A549 (cell line): Measurements from ENCODE around the gene ARHGAP40. TPM values are rescaled to one million over a fixed set of nuclear protein-coding genes. Genes with fewer than 3 reads are reported as not detected.

Experiments used
- ATAC-seq, 2 experiments: fragments of 200-7000 bp in 1 of 2; fragments of >200 bp in 1 of 2; cut with Nextera tagmentation in 1 of 2; cut with Tn5 transposase in 1 of 2; 3 replicates each; pipeline versions ENCODE4 v1.8.0 to v1.9.1; 2018 to 2020; ENCODE audit warnings: mild to moderate bottlenecking in 1 of 2, moderate library complexity in 1 of 2
- CTCF ChIA-PET: fragments of 300-600 bp; sonication (Branson Sonifier 250); formaldehyde crosslinking; extraction: SDS; loops from one replicate; lab custom pipeline; 2021; ENCODE audit warnings: antibody characterized with exemption, inconsistent platforms; lab: Yijun Ruan, JAX
- POLR2A ChIA-PET: fragments of 350-600 bp; formaldehyde crosslinking; extraction: SDS; loops from one replicate; lab custom pipeline; 2021; ENCODE audit warnings: antibody characterized with exemption, inconsistent platforms; lab: Yijun Ruan, JAX
- DNase-seq, 2 experiments: peaks; one replicate each; pipeline versions ENCODE4 v3.0.0 to v3.0.0-alpha.2; 2011 to 2016; ENCODE audit warnings: low read depth in 1 of 2, low spot score in 1 of 2
- FAIRE-seq: peaks from 2 replicates; lab custom pipeline; 2011; peaks lifted over from hg19 to GRCh38; lab: Jason Lieb, UNC
- H3K27ac ChIP-seq, 2 experiments: fragments of >200 bp; sonication (Bioruptor Twin); formaldehyde crosslinking; 3 replicates each; pipeline ENCODE4 v1.5.1; 2016 to 2017
- H3K4me1 ChIP-seq: fragments of >200 bp; sonication (Bioruptor Twin); formaldehyde crosslinking; 3 replicates; pipeline ENCODE4 v1.6.1; 2016
- H3K4me2 ChIP-seq: fragments of >200 bp; sonication (Bioruptor Twin); formaldehyde crosslinking; 3 replicates; pipeline ENCODE4 v1.6.1; 2016
- H3K4me3 ChIP-seq: fragments of >200 bp; sonication (Bioruptor Twin); formaldehyde crosslinking; 3 replicates; pipeline ENCODE4 v1.5.1; 2016
- H3K9me3 ChIP-seq: fragments of >200 bp; sonication (Bioruptor Twin); formaldehyde crosslinking; 3 replicates; pipeline ENCODE4 v1.6.1; 2016
- ATOH8 ChIP-seq: fragments of 250-450 bp; sonication (Bioruptor Pico); IDR thresholded peaks from 2 replicates; pipeline ENCODE4 v1.5.0; 2020; ENCODE audit warnings: low read depth, mild to moderate bottlenecking, moderate library complexity
- CHD2 ChIP-seq: fragments of 150-350 bp; IDR thresholded peaks from 2 replicates; pipeline ENCODE4 v1.6.1; 2014; ENCODE audit warnings: low read length; ENCODE audit not compliant: partially characterized antibody
- CTCF ChIP-seq: fragments of >200 bp; sonication (Bioruptor Twin); formaldehyde crosslinking; IDR thresholded peaks from 3 replicates; pipeline ENCODE4 v1.5.1; 2016
- FOXS1 ChIP-seq: fragments of 250-450 bp; sonication (Bioruptor Pico); IDR thresholded peaks from 2 replicates; pipeline ENCODE4 v1.5.0; 2020; ENCODE audit warnings: mild to moderate bottlenecking, moderate library complexity
- GATA3 ChIP-seq: IDR thresholded peaks from 2 replicates; pipeline ENCODE4 v1.6.1; 2012; ENCODE audit warnings: borderline replicate concordance
- HDAC2 ChIP-seq: fragments of 200-600 bp; sonication (generic); IDR thresholded peaks from 2 replicates; pipeline ENCODE4 v1.6.1; 2016
- HES2 ChIP-seq: fragments of >200 bp; sonication (Bioruptor Twin); formaldehyde crosslinking; IDR thresholded peaks from 2 replicates; pipeline ENCODE4 v1.6.1; 2016
- HEYL ChIP-seq: fragments of 250-450 bp; sonication (Bioruptor Pico); IDR thresholded peaks from 2 replicates; pipeline ENCODE4 v1.8.0; 2021; ENCODE audit warnings: mild to moderate bottlenecking, moderate library complexity
- HOXA7 ChIP-seq: fragments of 250-450 bp; sonication (Bioruptor Pico); IDR thresholded peaks from 2 replicates; pipeline ENCODE4 v1.5.0; 2020; ENCODE audit warnings: mild to moderate bottlenecking, moderate library complexity
- KDM1A ChIP-seq: fragments of 200-600 bp; sonication (generic); IDR thresholded peaks from 2 replicates; pipeline ENCODE4 v1.6.1; 2016; ENCODE audit warnings: low read depth, mild to moderate bottlenecking
- NFE2L2 ChIP-seq: fragments of 150-350 bp; conservative IDR thresholded peaks from 2 replicates; pipeline ENCODE4 v1.6.1; 2014; ENCODE audit warnings: low read length
- NR3C1 ChIP-seq: fragments of >200 bp; sonication (Bioruptor Twin); formaldehyde crosslinking; IDR thresholded peaks from 3 replicates; pipeline ENCODE4 v1.6.1; 2017
- PHF8 ChIP-seq: fragments of 200-600 bp; sonication (generic); IDR thresholded peaks from 2 replicates; pipeline ENCODE4 v1.6.1; 2016; ENCODE audit warnings: low read depth, mild to moderate bottlenecking, antibody characterized with exemption, moderate library complexity, borderline replicate concordance
- RAD21 ChIP-seq, 2 experiments: fragments of >200 bp in 1 of 2; sonication (Bioruptor Twin) in 1 of 2; formaldehyde crosslinking in 1 of 2; IDR thresholded peaks in 1 of 2; conservative IDR thresholded peaks in 1 of 2; 2 replicates in 1 of 2; 3 replicates in 1 of 2; pipeline ENCODE4 v1.6.1; 2012 to 2018; ENCODE audit warnings: inconsistent platforms in 1 of 2
- RCOR1 ChIP-seq: fragments of 150-350 bp; IDR thresholded peaks from 2 replicates; pipeline ENCODE4 v1.6.1; 2014; ENCODE audit warnings: antibody characterized with exemption, low read length, low read depth
- REST ChIP-seq: fragments of 200-600 bp; sonication (generic); IDR thresholded peaks from 2 replicates; pipeline ENCODE4 v1.6.1; 2016; ENCODE audit warnings: antibody characterized with exemption, mild to moderate bottlenecking, moderate library complexity
- RFX5 ChIP-seq: fragments of 450-650 bp; IDR thresholded peaks from 2 replicates; pipeline ENCODE4 v1.7.1; 2014; ENCODE audit warnings: antibody characterized with exemption, mild to moderate bottlenecking, moderate library complexity
- RNF2 ChIP-seq: fragments of 200-600 bp; sonication (generic); IDR thresholded peaks from 2 replicates; pipeline ENCODE4 v1.6.1; 2016; ENCODE audit warnings: low read depth, mild to moderate bottlenecking, antibody characterized with exemption, moderate library complexity, borderline replicate concordance
- TFCP2L1 ChIP-seq: fragments of 250-450 bp; sonication (Bioruptor Pico); IDR thresholded peaks from 2 replicates; pipeline ENCODE4 v1.5.0; 2021; ENCODE audit warnings: mild to moderate bottlenecking
- USF2 ChIP-seq: fragments of 450-650 bp; IDR thresholded peaks from 2 replicates; pipeline ENCODE4 v1.6.1; 2014; ENCODE audit warnings: antibody characterized with exemption
- ZFP36 ChIP-seq: fragments of 450-650 bp; IDR thresholded peaks from 2 replicates; pipeline ENCODE4 v1.6.1; 2014; ENCODE audit warnings: borderline replicate concordance; ENCODE audit not compliant: partially characterized antibody
- WGBS: methylation state at CpG from one replicate; pipeline ENCODE4 v1.1.6; 2017; ENCODE audit errors: missing lambda C conversion rate; 5-methylcytosine and 5-hydroxymethylcytosine counted together
- polyA plus RNA-seq, 4 experiments: library from polyadenylated mRNA; depleted of rRNA in 3 of 4; stranded (reverse); fragments of >200 nt; fragmentation: RNase III in 1 of 4; extraction: RNeasy Plus Mini Kit Qiagen cat#74134 plus additional on column Dnase treatment in 1 of 4; gene quantifications; 2 replicates in 3 of 4; 3 replicates in 1 of 4; pipeline ENCODE4 v1.2.3, GENCODE V29; 2011 to 2017
- TF ChIP-seq, protein P1 (sequence below): fragments of >200 bp; sonication (Bioruptor Twin); formaldehyde crosslinking; IDR thresholded peaks from 3 replicates; pipeline ENCODE4 v1.6.1; 2016
- TF ChIP-seq, protein P2 (sequence below): IDR thresholded peaks from 2 replicates; pipeline ENCODE4 v1.6.1; 2012

Gene ARHGAP40
- polyA plus RNA-seq, 2 of the 4 experiments (the other 2 are of a cell fraction), result not detected

DNA sequence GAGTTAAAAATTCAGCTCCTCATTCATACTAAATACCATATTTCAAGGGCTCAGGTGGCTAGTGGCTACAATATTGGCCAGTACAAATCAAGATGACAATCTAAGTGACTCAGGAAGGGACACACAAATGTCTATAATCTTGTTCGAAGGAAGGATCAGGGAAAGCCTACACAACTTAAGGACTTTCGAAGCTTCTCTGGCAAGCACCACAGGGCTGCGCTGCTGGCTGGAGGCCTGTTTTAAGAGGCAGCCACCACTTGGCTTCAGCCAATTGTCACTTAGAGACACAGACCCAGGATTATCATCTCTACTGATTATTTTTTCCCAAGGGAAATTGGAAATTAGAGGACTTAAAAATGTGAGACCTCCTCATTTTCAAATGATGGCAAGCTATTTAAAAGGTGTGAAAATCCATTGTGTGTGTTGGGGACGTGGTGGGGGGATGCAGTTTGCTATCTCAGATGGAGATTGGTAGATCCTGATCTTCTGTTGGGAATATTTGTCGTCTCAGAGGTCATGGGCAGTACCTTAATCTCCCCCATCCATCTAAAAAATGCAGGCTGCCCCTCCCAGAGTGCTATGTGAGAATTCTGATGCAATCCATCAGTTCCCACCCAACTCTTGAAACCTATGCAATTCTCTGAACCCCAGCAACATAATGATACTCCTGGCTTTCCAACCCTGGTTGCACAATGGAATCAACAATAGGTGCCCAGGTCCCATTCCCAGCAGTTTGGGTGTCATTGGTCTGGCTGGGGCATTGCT, 11.3 kb downstream of the ARHGAP40 start:
- POLR2A ChIA-PET, result no interaction called here
- ATAC-seq (no peak), FAIRE-seq (no peak)

DNA sequence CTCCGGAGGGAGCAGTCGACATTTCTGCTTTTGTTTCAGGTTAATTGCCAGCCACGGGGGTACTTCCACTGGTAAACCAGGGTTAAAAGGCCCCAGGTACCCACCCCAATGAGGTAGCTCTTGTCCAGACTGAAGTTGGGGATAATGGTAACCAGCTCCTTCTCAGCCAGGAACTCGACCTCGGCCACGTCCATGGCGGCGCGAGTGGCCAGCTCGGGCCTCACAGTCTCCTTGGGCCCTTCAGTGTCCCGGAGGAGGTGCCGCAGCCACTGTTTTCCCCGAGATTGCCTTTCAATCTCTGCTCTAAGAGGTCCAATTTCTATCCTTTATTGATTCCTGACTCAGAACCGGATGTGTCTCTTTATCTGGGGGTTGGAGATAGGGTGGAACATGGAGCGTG, 13.7 kb downstream of the ARHGAP40 start:
- Histone ChIP-seq H3K4me1 (peaks cover 17% of the 10 kb centered on the region; the same call in 2 of the 3 replicates), H3K27ac (no peak overlapping the region), H3K9me3 (no peaks in the 10 kb centered on the region), H3K4me2 (no peak overlapping the region), H3K4me3 (no peak overlapping the region)
- FAIRE-seq, result no peak
- WGBS, result 68% methylated on average over 15 of the region's 15 CpGs
- TF ChIP-seq, protein P1, sequence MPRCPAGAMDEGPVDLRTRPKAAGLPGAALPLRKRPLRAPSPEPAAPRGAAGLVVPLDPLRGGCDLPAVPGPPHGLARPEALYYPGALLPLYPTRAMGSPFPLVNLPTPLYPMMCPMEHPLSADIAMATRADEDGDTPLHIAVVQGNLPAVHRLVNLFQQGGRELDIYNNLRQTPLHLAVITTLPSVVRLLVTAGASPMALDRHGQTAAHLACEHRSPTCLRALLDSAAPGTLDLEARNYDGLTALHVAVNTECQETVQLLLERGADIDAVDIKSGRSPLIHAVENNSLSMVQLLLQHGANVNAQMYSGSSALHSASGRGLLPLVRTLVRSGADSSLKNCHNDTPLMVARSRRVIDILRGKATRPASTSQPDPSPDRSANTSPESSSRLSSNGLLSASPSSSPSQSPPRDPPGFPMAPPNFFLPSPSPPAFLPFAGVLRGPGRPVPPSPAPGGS, result no peak
- no peak for TF ChIP-seq FOXS1 (CRISPR knock-in tag)
- TF ChIP-seq REST, result no peak
- no peak for TF ChIP-seq ATOH8
- TF ChIP-seq, protein P2, sequence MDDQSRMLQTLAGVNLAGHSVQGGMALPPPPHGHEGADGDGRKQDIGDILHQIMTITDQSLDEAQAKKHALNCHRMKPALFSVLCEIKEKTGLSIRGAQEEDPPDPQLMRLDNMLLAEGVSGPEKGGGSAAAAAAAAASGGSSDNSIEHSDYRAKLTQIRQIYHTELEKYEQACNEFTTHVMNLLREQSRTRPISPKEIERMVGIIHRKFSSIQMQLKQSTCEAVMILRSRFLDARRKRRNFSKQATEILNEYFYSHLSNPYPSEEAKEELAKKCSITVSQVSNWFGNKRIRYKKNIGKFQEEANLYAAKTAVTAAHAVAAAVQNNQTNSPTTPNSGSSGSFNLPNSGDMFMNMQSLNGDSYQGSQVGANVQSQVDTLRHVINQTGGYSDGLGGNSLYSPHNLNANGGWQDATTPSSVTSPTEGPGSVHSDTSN, result no peak
- TF ChIP-seq HEYL (CRISPR knock-in tag), result no peak
- no peak for TF ChIP-seq CHD2
- no peak for TF ChIP-seq NR3C1
- TF ChIP-seq USF2, result no peak
- TF ChIP-seq RFX5, result no peak
- TF ChIP-seq ZFP36, result no peak
- no peak for TF ChIP-seq HOXA7 (CRISPR knock-in tag)
- TF ChIP-seq RAD21 (conservative IDR thresholded peaks at IDR 0.05 in 1 of 2, IDR thresholded peaks at IDR 0.05 in 1 of 2), result no peak
- TF ChIP-seq TFCP2L1, result no peak
- TF ChIP-seq RCOR1, result no peak
- TF ChIP-seq HDAC2, result no peak
- TF ChIP-seq HES2, result no peak
- no peak for TF ChIP-seq CTCF
- ChIA-PET CTCF (interaction anchor here (0.7 to 2.0 kb wide), 7 partner anchors 10 to 117 kb away, joined by 3 to 6 read pairs (median 3); no protein-coding TSS in a partner anchor), POLR2A (no interaction called here)
- ATAC-seq, result no peak
- DNase-seq, result no peak

More for the DNA sequence above, 11.3 kb downstream of the ARHGAP40 start:
- Histone ChIP-seq H3K4me2 (no peak overlapping the region), H3K9me3 (no peaks in the 10 kb centered on the region), H3K27ac (no peak overlapping the region), H3K4me1 (peaks cover 18% of the 10 kb centered on the region; the same call in 2 of the 3 replicates), H3K4me3 (no peak overlapping the region)
- WGBS, result 63% methylated on average over 5 of the region's 5 CpGs
- CTCF ChIA-PET, result interaction anchor here (0.8 to 1.6 kb wide), 2 partner anchors 20 to 47 kb away, joined by 3 to 7 read pairs; no protein-coding TSS in a partner anchor
- DNase-seq, result no peak
- TF ChIP-seq ZFP36 (no peak), PHF8 (no peak), GATA3 (no peak), RNF2 (no peak), KDM1A (no peak), NFE2L2 (no peak), TFCP2L1 (no peak)
